Mesenchymal stem cell (in vitro differentiated cells and primary cell): ENCODE results near the gene RAPGEF4.
A peak's percentile ranks its signal among the peaks of the same experiment; 100 is the strongest.

Source experiments
- DNase-seq: peaks from one replicate; pipeline ENCODE4 v3.0.0-alpha.2; 2013
- H2AFZ ChIP-seq: one replicate; pipeline ENCODE4 v1.6.1; 2013; ENCODE audit warnings: low read depth, mild to moderate bottlenecking, control low read depth, inconsistent platforms, low read length, moderate library complexity
- H2AK5ac ChIP-seq: 2 replicates; pipeline ENCODE4 v1.6.1; 2013; ENCODE audit warnings: low read length, moderate library complexity, mild to moderate bottlenecking, inconsistent platforms; ENCODE audit not compliant: severe bottlenecking
- H2BK120ac ChIP-seq: one replicate; pipeline ENCODE4 v1.6.1; 2013; ENCODE audit warnings: low read depth, mild to moderate bottlenecking, inconsistent platforms, low read length, moderate library complexity
- H2BK12ac ChIP-seq, 2 experiments: one replicate each; pipeline ENCODE4 v1.6.1; 2013; ENCODE audit warnings: inconsistent platforms in 2 of 2, low read length in 2 of 2, mild to moderate bottlenecking in 2 of 2, moderate library complexity in 2 of 2, control low read depth in 1 of 2
- H2BK15ac ChIP-seq: one replicate; pipeline ENCODE4 v1.6.1; 2013; ENCODE audit warnings: mild to moderate bottlenecking, low read depth, inconsistent platforms; ENCODE audit not compliant: poor library complexity, severe bottlenecking
- H2BK5ac ChIP-seq: 2 replicates; pipeline ENCODE4 v1.6.1; 2013; ENCODE audit warnings: low read depth, mild to moderate bottlenecking, low read length, control low read depth, inconsistent platforms; ENCODE audit not compliant: poor library complexity, severe bottlenecking
- H3K14ac ChIP-seq, 2 experiments: one replicate each; pipeline ENCODE4 v1.6.1; 2013; ENCODE audit warnings: inconsistent platforms in 2 of 2, low read length in 2 of 2, control low read depth in 1 of 2, mild to moderate bottlenecking in 1 of 2, moderate library complexity in 1 of 2
- H3K18ac ChIP-seq, 2 experiments: one replicate each; pipeline ENCODE4 v1.6.1; 2013; ENCODE audit warnings: inconsistent platforms in 2 of 2, low read length in 2 of 2, control low read depth in 1 of 2, low read depth in 1 of 2, mild to moderate bottlenecking in 1 of 2
- H3K23ac ChIP-seq, 2 experiments: one replicate each; pipeline ENCODE4 v1.6.1; 2013; ENCODE audit warnings: inconsistent platforms in 2 of 2, low read length in 2 of 2, mild to moderate bottlenecking in 2 of 2, moderate library complexity in 2 of 2, control low read depth in 1 of 2
- H3K27ac ChIP-seq: 2 replicates; pipeline ENCODE4 v1.5.1; 2013; ENCODE audit warnings: mild to moderate bottlenecking, moderate library complexity, low read length, control low read depth, inconsistent platforms; ENCODE audit not compliant: poor library complexity, severe bottlenecking
- H3K27me3 ChIP-seq, 2 experiments: 2 replicates each; pipeline versions ENCODE4 v1.6.1 to v1.7.0; 2013; ENCODE audit warnings: low read length in 2 of 2, mild to moderate bottlenecking in 2 of 2, moderate library complexity in 2 of 2, control low read depth in 1 of 2, inconsistent platforms in 1 of 2; ENCODE audit not compliant: control insufficient read depth in 1 of 2, insufficient read depth in 1 of 2
- H3K36me3 ChIP-seq, 2 experiments: 2 replicates each; pipeline versions ENCODE4 v1.6.1 to v1.7.0; 2013; ENCODE audit warnings: low read length in 2 of 2, control low read depth in 1 of 2, inconsistent platforms in 1 of 2, low read depth in 1 of 2, mild to moderate bottlenecking in 1 of 2; ENCODE audit not compliant: insufficient read depth in 2 of 2, control insufficient read depth in 1 of 2
- H3K4ac ChIP-seq, 2 experiments: one replicate each; pipeline ENCODE4 v1.6.1; 2013; ENCODE audit warnings: inconsistent platforms in 2 of 2, low read length in 2 of 2, mild to moderate bottlenecking in 2 of 2, moderate library complexity in 2 of 2, control low read depth in 1 of 2, low read depth in 1 of 2
- H3K4me1 ChIP-seq: 2 replicates; pipeline ENCODE4 v1.6.1; 2013; ENCODE audit warnings: low read depth, low read length, control low read depth; ENCODE audit not compliant: control insufficient read depth, insufficient read depth
- H3K4me2 ChIP-seq: 2 replicates; pipeline ENCODE4 v1.6.1; 2013; ENCODE audit warnings: low read length, mild to moderate bottlenecking, inconsistent platforms; ENCODE audit not compliant: poor library complexity, severe bottlenecking
- H3K4me3 ChIP-seq, 2 experiments: 2 replicates each; pipeline versions ENCODE4 v1.5.1 to v1.7.0; 2013; ENCODE audit warnings: low read length in 2 of 2, mild to moderate bottlenecking in 2 of 2, control low read depth in 1 of 2, low read depth in 1 of 2; ENCODE audit not compliant: insufficient read depth in 1 of 2
- H3K79me1 ChIP-seq: replicated peaks from 2 replicates; pipeline ENCODE4 v1.6.1; 2013; ENCODE audit warnings: mild to moderate bottlenecking, control low read depth, low read length, inconsistent platforms; ENCODE audit not compliant: poor library complexity, severe bottlenecking
- H3K9ac ChIP-seq: 2 replicates; pipeline ENCODE4 v1.7.0; 2013; ENCODE audit warnings: mild to moderate bottlenecking, low read length, moderate library complexity
- H3K9me3 ChIP-seq: 2 replicates; pipeline ENCODE4 v1.7.0; 2013; ENCODE audit warnings: mild to moderate bottlenecking, low read length; ENCODE audit not compliant: control insufficient read depth
- H4K8ac ChIP-seq: one replicate; pipeline ENCODE4 v1.6.1; 2013; ENCODE audit warnings: inconsistent platforms, mild to moderate bottlenecking, low read length, moderate library complexity
- H4K91ac ChIP-seq: one replicate; pipeline ENCODE4 v1.6.1; 2013; ENCODE audit warnings: mild to moderate bottlenecking, low read length, inconsistent platforms
- WGBS: methylation state at CpG from one replicate; pipeline ENCODE4 v1.1.7; 2013; ENCODE audit warnings: mixed read lengths; 5-methylcytosine and 5-hydroxymethylcytosine counted together

RAPGEF4 gene

DNA sequence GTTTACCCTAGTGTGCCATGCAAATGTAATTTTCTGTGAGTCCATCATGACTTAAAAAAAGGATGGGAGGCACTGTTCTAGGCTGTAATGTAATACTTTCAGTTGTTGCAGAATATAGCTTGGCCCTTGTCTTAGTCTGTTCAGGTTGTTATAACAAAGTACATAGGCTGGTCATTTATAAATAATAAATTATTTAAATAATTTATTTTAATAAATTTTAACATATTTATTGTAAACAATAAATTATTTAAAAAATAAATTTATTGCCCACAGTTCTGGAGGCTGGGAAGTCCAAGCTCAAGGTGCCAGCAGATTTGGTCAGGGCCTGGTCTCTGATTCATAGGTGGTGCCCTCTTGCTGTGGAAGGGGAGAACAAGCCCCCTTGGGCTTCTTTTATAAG is 35.2 kb downstream of the RAPGEF4 start:
- H3K18ac ChIP-seq: no peak overlapping the region
- H3K23ac ChIP-seq: no peak overlapping the region
- H2BK120ac ChIP-seq: no peak overlapping the region
- H3K27ac ChIP-seq: no peak overlapping the region
- no peak overlapping the region for H4K91ac ChIP-seq
- no peak overlapping the region for H3K4me2 ChIP-seq
- H3K9me3 ChIP-seq: no peaks in the 10 kb centered on the region
- no peak overlapping the region for H3K9ac ChIP-seq
- H3K4ac ChIP-seq: no peak overlapping the region
- no peak overlapping the region for H2AK5ac ChIP-seq
- no peak overlapping the region for H2BK5ac ChIP-seq
- no peak overlapping the region for H3K4me3 ChIP-seq
- no peak for DNase-seq
- no peak overlapping the region for H3K14ac ChIP-seq
- no peaks in the 10 kb centered on the region for H3K27me3 ChIP-seq
- H2AFZ ChIP-seq: no peak overlapping the region
- no peak overlapping the region for H2BK15ac ChIP-seq
- H4K8ac ChIP-seq: no peak overlapping the region
- H3K36me3 ChIP-seq: no peaks in the 10 kb centered on the region
- no peak overlapping the region for H2BK12ac ChIP-seq
- no peaks in the 10 kb centered on the region for H3K79me1 ChIP-seq
- H3K4me1 ChIP-seq: no peaks in the 10 kb centered on the region

DNA sequence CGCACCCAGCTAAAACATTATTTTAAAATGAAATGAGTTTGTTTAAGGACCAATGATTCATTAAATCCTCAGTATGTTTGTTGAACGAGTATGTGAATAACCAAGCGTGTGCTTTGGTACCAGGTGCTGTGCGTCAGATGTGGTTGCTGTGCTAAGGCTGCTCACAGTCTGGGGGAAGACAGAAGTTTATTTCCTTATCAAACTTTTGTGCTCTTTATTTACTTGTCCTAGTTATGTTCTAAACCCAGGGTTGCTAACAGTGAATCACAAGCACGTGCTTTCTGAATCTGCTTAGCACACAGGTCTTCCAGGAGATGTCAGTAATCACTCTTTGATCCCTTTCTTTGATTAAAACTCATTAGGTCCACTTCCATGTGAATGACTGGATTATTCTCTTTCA is 37.0 kb downstream of the RAPGEF4 start:
- H3K4me2 ChIP-seq: no peak overlapping the region
- H4K8ac ChIP-seq: no peak overlapping the region
- H3K14ac ChIP-seq: no peak overlapping the region
- H3K79me1 ChIP-seq: no peaks in the 10 kb centered on the region
- H2BK15ac ChIP-seq: no peak overlapping the region
- H3K27ac ChIP-seq: no peak overlapping the region
- no peak overlapping the region for H4K91ac ChIP-seq
- H3K27me3 ChIP-seq: no peaks in the 10 kb centered on the region
- H3K36me3 ChIP-seq: no peaks in the 10 kb centered on the region
- H2BK12ac ChIP-seq: no peak overlapping the region
- H3K23ac ChIP-seq: no peak overlapping the region
- H2AFZ ChIP-seq: no peak overlapping the region
- H2BK5ac ChIP-seq: no peak overlapping the region
- DNase-seq: peak; percentile 40
- no peak overlapping the region for H2BK120ac ChIP-seq
- H3K9me3 ChIP-seq: no peaks in the 10 kb centered on the region
- no peaks in the 10 kb centered on the region for H3K4me1 ChIP-seq
- no peak overlapping the region for H3K18ac ChIP-seq
- H2AK5ac ChIP-seq: no peak overlapping the region
- no peak overlapping the region for H3K4me3 ChIP-seq
- H3K9ac ChIP-seq: peak overlapping the region; percentile 38
- H3K4ac ChIP-seq: no peak overlapping the region
- 92% methylated on average over 4 of the region's 5 CpGs for WGBS

DNA sequence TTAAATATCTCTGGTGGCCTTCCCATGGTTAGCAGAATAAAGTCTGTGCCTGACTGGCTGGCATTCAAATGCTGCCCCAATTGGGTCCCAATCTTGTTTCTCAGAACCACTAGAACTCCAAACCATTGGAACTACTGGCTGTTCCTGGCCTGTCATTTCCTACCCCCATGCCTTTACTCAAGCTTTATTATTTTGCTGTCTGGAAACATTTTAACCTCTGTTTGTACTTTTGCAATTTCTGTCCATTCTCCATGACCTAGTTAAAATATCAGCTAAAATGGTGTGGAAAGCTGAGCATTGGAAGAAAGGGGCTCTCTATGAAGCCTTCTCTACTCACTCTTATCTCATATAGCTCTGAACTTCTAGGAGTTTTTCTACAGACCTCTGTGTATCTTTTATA is 38.7 kb downstream of the RAPGEF4 start:
- no peak overlapping the region for H2BK12ac ChIP-seq
- no peak overlapping the region for H4K8ac ChIP-seq
- no peak overlapping the region for H3K4me2 ChIP-seq
- no peaks in the 10 kb centered on the region for H3K79me1 ChIP-seq
- no peak overlapping the region for H3K9ac ChIP-seq
- no peak overlapping the region for H2AFZ ChIP-seq
- no peak overlapping the region for H3K4ac ChIP-seq
- H2AK5ac ChIP-seq: no peak overlapping the region
- no peaks in the 10 kb centered on the region for H3K9me3 ChIP-seq
- no peak overlapping the region for H2BK120ac ChIP-seq
- no peak for DNase-seq
- no peak overlapping the region for H2BK15ac ChIP-seq
- H3K36me3 ChIP-seq: no peaks in the 10 kb centered on the region
- no peak overlapping the region for H3K18ac ChIP-seq
- no peak overlapping the region for H3K4me3 ChIP-seq
- no peaks in the 10 kb centered on the region for H3K27me3 ChIP-seq
- no peak overlapping the region for H4K91ac ChIP-seq
- no peaks in the 10 kb centered on the region for H3K4me1 ChIP-seq
- no peak overlapping the region for H3K27ac ChIP-seq
- H2BK5ac ChIP-seq: no peak overlapping the region
- no peak overlapping the region for H3K23ac ChIP-seq
- no peak overlapping the region for H3K14ac ChIP-seq

DNA sequence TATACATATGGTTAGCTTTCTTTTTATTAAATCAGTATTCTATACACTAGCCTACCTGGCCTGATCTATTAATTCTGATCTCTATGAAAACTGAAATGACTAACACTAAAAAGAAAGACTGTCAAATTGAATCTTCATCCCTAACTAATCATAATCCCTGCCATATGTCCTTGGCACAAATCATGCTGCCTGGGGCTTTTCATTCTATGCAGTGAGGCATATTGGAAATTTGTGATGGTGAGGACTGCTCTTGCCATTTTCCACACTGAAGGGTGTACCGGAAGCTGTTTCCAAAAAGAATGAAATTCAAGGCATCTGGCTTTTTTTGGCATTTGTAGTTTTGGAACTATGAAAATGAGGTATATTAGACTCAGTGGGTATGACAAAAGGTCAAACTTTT is 39.7 kb downstream of the RAPGEF4 start:
- Histone ChIP-seq H3K14ac (no peak overlapping the region), H3K36me3 (no peaks in the 10 kb centered on the region), H3K27ac (no peak overlapping the region), H3K27me3 (no peaks in the 10 kb centered on the region), H2BK120ac (no peak overlapping the region), H3K4me2 (no peak overlapping the region), H4K91ac (no peak overlapping the region), H2BK5ac (no peak overlapping the region), H2BK12ac (no peak overlapping the region), H2BK15ac (no peak overlapping the region), H2AFZ (no peak overlapping the region), H3K18ac (no peak overlapping the region), H3K9ac (no peak overlapping the region), H3K23ac (no peak overlapping the region), H3K79me1 (no peaks in the 10 kb centered on the region), H3K4me3 (no peak overlapping the region), H4K8ac (no peak overlapping the region), H2AK5ac (no peak overlapping the region), H3K4me1 (no peaks in the 10 kb centered on the region), H3K4ac (no peak overlapping the region), H3K9me3 (no peaks in the 10 kb centered on the region)
- DNase-seq: no peak
- 100% methylated on average over 1 of the region's 1 CpG for WGBS
